K562 (cell line): ENCODE results near the gene TMEM176A. TPM values are rescaled to one million over a fixed set of nuclear protein-coding genes. Genes with fewer than 3 reads are reported as not detected.
A peak's percentile ranks its signal among the peaks of the same experiment; 100 is the strongest.

Experiments
- ATAC-seq: fragments of 200-7000 bp; cut with Tn5 transposase; 3 replicates; pipeline ENCODE4 v1.9.1; 2020; ENCODE audit warnings: moderate library complexity
- BruUV-seq: library from RNA; stranded (reverse); fragments of 400-500 nt; replicated peaks from 2 replicates; lab custom pipeline; 2021; lab: Mats Ljungman, UMichigan
- CTCF ChIA-PET: fragments of 300-600 bp; formaldehyde crosslinking; extraction: SDS; loops from one replicate; lab custom pipeline; 2021; ENCODE audit warnings: low intra/inter-chr PET ratio; lab: Yijun Ruan, JAX
- POLR2A ChIA-PET: fragments of 300-600, 350-650 bp; sonication (Branson Sonifier 250); formaldehyde crosslinking; extraction: SDS; loops from one replicate; lab custom pipeline; 2021; ENCODE audit warnings: antibody characterized with exemption, inconsistent platforms; lab: Yijun Ruan, JAX
- DNase-seq, 4 experiments: peaks; one replicate each; pipeline versions ENCODE4 v3.0.0 to v3.0.0-alpha.2; 2011 to 2018; ENCODE audit warnings: low spot score in 3 of 4, mixed read lengths in 3 of 4; ENCODE audit errors: extremely low read depth in 1 of 4
- FAIRE-seq: peaks from 2 replicates; lab custom pipeline; 2011; peaks lifted over from hg19 to GRCh38; lab: Jason Lieb, UNC
- H2AFZ ChIP-seq: 2 replicates; pipeline ENCODE4 v1.6.0; 2011; ENCODE audit warnings: low read depth, low read length, control low read depth, inconsistent platforms
- H3K27ac ChIP-seq: fragments of 200-600 bp; 3 replicates; pipeline ENCODE4 v1.8.0; 2011; ENCODE audit warnings: low read depth, mild to moderate bottlenecking, control low read depth, inconsistent platforms, low read length, moderate library complexity, mixed read lengths; ENCODE audit errors: extremely low read depth
- H3K27me3 ChIP-seq, 2 experiments: fragments of 300-600 bp in 1 of 2; 2 replicates in 1 of 2; 3 replicates in 1 of 2; pipeline versions ENCODE4 v1.6.0 to v1.8.0; 2011; ENCODE audit warnings: inconsistent platforms in 2 of 2, low read length in 2 of 2, mild to moderate bottlenecking in 1 of 2, mixed read lengths in 1 of 2, moderate library complexity in 1 of 2; ENCODE audit not compliant: control insufficient read depth in 2 of 2, insufficient read depth in 2 of 2
- H3K36me3 ChIP-seq: fragments of 300-600 bp; 3 replicates; pipeline ENCODE4 v1.8.0; 2011; ENCODE audit warnings: mild to moderate bottlenecking, low read length, inconsistent platforms; ENCODE audit not compliant: control insufficient read depth, insufficient read depth
- H3K4me1 ChIP-seq, 2 experiments: fragments of 200-600 bp in 1 of 2; replicated peaks in 1 of 2; 2 replicates in 1 of 2; 3 replicates in 1 of 2; pipeline versions ENCODE4 v1.5.1 to v1.8.0; 2011; ENCODE audit warnings: inconsistent platforms in 2 of 2, low read length in 2 of 2, mild to moderate bottlenecking in 1 of 2, mixed read lengths in 1 of 2, moderate library complexity in 1 of 2; ENCODE audit not compliant: control insufficient read depth in 2 of 2, insufficient read depth in 2 of 2
- H3K4me2 ChIP-seq: 2 replicates; pipeline ENCODE4 v1.6.1; 2011; ENCODE audit warnings: low read length, control low read depth, inconsistent platforms, mixed read lengths; ENCODE audit not compliant: insufficient read depth
- H3K4me3 ChIP-seq: fragments of 200-600 bp; sonication (generic), shearing (Covaris generic); 2 replicates; pipeline ENCODE4 v1.5.1; 2016; ENCODE audit warnings: control low read depth, inconsistent platforms
- H3K79me2 ChIP-seq: fragments of 200-600 bp; 3 replicates; pipeline ENCODE4 v1.8.0; 2011; ENCODE audit warnings: low read length, inconsistent platforms; ENCODE audit not compliant: control insufficient read depth, insufficient read depth
- H3K9ac ChIP-seq, 2 experiments: 2 replicates each; pipeline versions ENCODE4 v1.6.0 to v1.6.1; 2011; ENCODE audit warnings: low read depth in 2 of 2, low read length in 2 of 2, control low read depth in 1 of 2, inconsistent platforms in 1 of 2, mild to moderate bottlenecking in 1 of 2, mixed read lengths in 1 of 2; ENCODE audit not compliant: insufficient read depth in 1 of 2
- H3K9me1 ChIP-seq: one replicate; pipeline ENCODE4 v1.6.0; 2011; ENCODE audit warnings: inconsistent platforms, mild to moderate bottlenecking, low read length, moderate library complexity; ENCODE audit not compliant: control insufficient read depth, insufficient read depth
- H3K9me3 ChIP-seq: replicated peaks from 2 replicates; pipeline ENCODE4 v1.5.1; 2011; ENCODE audit warnings: low read depth, low read length, inconsistent platforms; ENCODE audit not compliant: control insufficient read depth, insufficient read depth
- H4K20me1 ChIP-seq: replicated peaks from 2 replicates; pipeline ENCODE4 v1.6.1; 2011; ENCODE audit warnings: low read length, inconsistent platforms, mixed read lengths; ENCODE audit not compliant: control insufficient read depth, insufficient read depth
- CEBPG ChIP-seq, 3 experiments: fragments of 200-800 bp in 1 of 3; sonication (Bioruptor generic) in 1 of 3; sonication (generic) in 1 of 3; formaldehyde crosslinking in 1 of 3; IDR thresholded peaks in 2 of 3; conservative IDR thresholded peaks in 1 of 3; 2 replicates each; pipeline versions ENCODE4 v1.6.1 to v1.8.0; 2016 to 2022; ENCODE audit warnings: missing compliant biosample characterization in 2 of 3, missing genetic modification characterization in 2 of 3, mild to moderate bottlenecking in 1 of 3, missing genetic modification reagents in 1 of 3
- RCOR1 ChIP-seq, 2 experiments: IDR thresholded peaks; 2 replicates each; pipeline ENCODE4 v1.6.1; 2012; ENCODE audit warnings: low read depth in 2 of 2, low read length in 2 of 2, borderline replicate concordance in 1 of 2, improper control_type of control experiment in 1 of 2
- ZNF146 ChIP-seq: IDR thresholded peaks from one replicate; pipeline ENCODE4 v1.6.1; 2018; ENCODE audit warnings: missing compliant biosample characterization; ENCODE audit not compliant: unreplicated experiment
- ZNF253 ChIP-seq: fragments of 250-450 bp; sonication (Bioruptor Pico); conservative IDR thresholded peaks from 2 replicates; pipeline ENCODE4 v1.6.1; 2021; ENCODE audit warnings: mild to moderate bottlenecking
- WGBS: fragments of 100-300 bp; shearing (Covaris generic); methylation state at CpG from one replicate; pipeline ENCODE4 v1.1.6; 2016; ENCODE audit warnings: low coverage, mixed read lengths; ENCODE audit not compliant: insufficient coverage; ENCODE audit errors: missing lambda C conversion rate; 5-methylcytosine and 5-hydroxymethylcytosine counted together
- in situ Hi-C: fragments of 300-500 bp; cut with MboI; formaldehyde crosslinking; loops from 4 replicates; pipeline ENCODE4 v1.15.0; 2018; ENCODE audit warnings: inconsistent platforms, mixed read lengths
- intact Hi-C: fragments of 100-400 bp; cut with micrococcal nuclease; formaldehyde crosslinking; loops from 2 replicates; pipeline ENCODE4 v1.14.2; 2022
- polyA plus RNA-seq, 8 experiments: library from polyadenylated mRNA; depleted of rRNA in 4 of 8; stranded (reverse) in 5 of 8; unstranded in 3 of 8; fragments of >200 nt; fragmentation: Nextera tagmentation in 2 of 8; fragmentation: Illumina TruSeq in 1 of 8; extraction: Ambion mirVana in 2 of 8; extraction: Trizol in 1 of 8; gene quantifications; 2 replicates each; pipeline versions ENCODE4 v1.2.1 to v1.2.3, GENCODE V29; 2011 to 2014; ENCODE audit warnings: inconsistent platforms in 1 of 8, missing spikeins in 1 of 8
- total RNA-seq, 7 experiments: library from RNA; depleted of rRNA in 6 of 7; stranded (reverse); fragments of >200 nt in 6 of 7; fragmentation: Illumina TruSeq in 2 of 7; extraction: Trizol in 2 of 7; gene quantifications; 2 replicates each; pipeline versions ENCODE4 v1.2.1 to v1.2.3, GENCODE V29; 2011 to 2021; ENCODE audit warnings: low replicate concordance in 1 of 7
- TF ChIP-seq, protein P1 (sequence below), 3 experiments: IDR thresholded peaks in 2 of 3; conservative IDR thresholded peaks in 1 of 3; 2 replicates each; pipeline ENCODE4 v1.5.1; 2011 to 2012; ENCODE audit warnings: low read length in 3 of 3, mild to moderate bottlenecking in 3 of 3, control low read depth in 2 of 3, improper control_type of control experiment in 1 of 3, inconsistent platforms in 1 of 3, low read depth in 1 of 3, mixed read lengths in 1 of 3, moderate library complexity in 1 of 3; ENCODE audit not compliant: insufficient read depth in 2 of 3

TMEM176A gene
- total and polyA plus RNA-seq, 9 of the 15 experiments (the other 6 are each of a cell fraction or from before 2014, with no cell fraction given) = 0.31 TPM; not detected in 8

DNA sequence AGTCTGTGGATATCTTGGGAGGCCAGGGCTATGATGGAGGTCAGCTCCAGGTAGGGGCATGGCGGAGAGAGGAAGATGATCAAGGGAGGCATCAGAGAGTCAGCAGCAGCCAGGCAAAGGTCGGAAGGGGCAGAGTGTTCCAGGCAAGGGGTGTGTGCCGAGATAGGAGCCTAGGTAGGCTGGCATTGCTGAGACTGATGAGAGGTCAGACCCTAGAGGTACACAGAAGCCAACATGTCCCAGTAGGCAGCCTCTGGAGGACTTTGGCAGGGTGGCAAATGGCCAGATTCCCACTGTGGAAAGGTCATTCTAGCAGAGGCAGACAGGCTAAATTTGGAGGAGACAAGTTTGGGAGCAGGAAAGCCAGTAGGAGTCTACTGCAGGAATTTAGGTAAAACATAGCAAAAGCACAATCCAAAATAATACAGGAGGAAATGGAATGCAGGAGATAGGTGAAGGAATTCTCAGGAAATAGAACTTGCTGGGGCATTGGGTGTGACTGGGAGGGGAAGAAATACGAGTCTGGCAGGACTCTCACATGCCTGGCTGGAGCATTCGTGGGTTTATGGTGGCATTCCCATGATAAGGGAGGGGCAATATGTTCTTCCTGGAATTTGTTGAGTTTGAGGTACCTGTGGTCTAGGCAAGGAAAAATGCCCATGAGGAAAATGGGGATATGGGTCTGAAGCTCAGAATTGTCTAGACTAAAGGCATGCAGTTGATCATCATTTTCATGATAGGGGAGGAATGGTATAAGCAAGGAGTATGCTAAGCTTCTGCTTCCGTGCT lies 25.7 kb downstream of the TMEM176A start (continued):
- TF ChIP-seq CEBPG (CRISPR knock-in tag; IDR thresholded peaks at IDR 0.05) (no peak), CEBPG (tag; conservative IDR thresholded peaks at IDR 0.05 in 1 of 2, IDR thresholded peaks at IDR 0.05 in 1 of 2) (no peak), RCOR1 (IDR thresholded peaks at IDR 0.05; ENCODE audit: borderline replicate concordance in 1 of 2, low read depth in 2 of 2, low read length in 2 of 2) (no peak)
- TF ChIP-seq, all 486 proteins: peak for 0

GRCh38 chr7:150828384-150828783 lies 27.8 kb downstream of the TMEM176A start:
- intact Hi-C loops (no loop called here), in situ Hi-C loops (no loop called here)
- Histone ChIP-seq H3K9me1 (no peaks in the 10 kb centered on the region), H3K4me3 (no peak overlapping the region), H3K36me3 (no peaks in the 10 kb centered on the region), H3K27ac (no peak overlapping the region), H3K4me1 (peaks cover 5 to 10% of the 10 kb centered on the region in 2 experiments; a peak in 3 of 5 replicates), H3K27me3 (peaks cover 3 to 27% of the 10 kb centered on the region in 2 experiments; a peak in 4 of 5 replicates), H3K79me2 (no peaks in the 10 kb centered on the region), H4K20me1 (no peaks in the 10 kb centered on the region), H3K9ac (no peak overlapping the region), H3K4me2 (no peak overlapping the region), H2AFZ (no peak overlapping the region), H3K9me3 (peaks cover 3% of the 10 kb centered on the region; the same call in 1 of the 2 replicates)
- ChIA-PET CTCF (no interaction called here), POLR2A (interaction anchor here (0.8 kb wide), 1 partner anchor 19 kb away, joined by 3 read pairs; no protein-coding TSS in a partner anchor)
- no peak for DNase-seq
- BruUV-seq = no TSS peak
- peak; percentile 54 for TF ChIP-seq ZNF146 (CRISPR knock-in tag)
- TF ChIP-seq, protein P1, sequence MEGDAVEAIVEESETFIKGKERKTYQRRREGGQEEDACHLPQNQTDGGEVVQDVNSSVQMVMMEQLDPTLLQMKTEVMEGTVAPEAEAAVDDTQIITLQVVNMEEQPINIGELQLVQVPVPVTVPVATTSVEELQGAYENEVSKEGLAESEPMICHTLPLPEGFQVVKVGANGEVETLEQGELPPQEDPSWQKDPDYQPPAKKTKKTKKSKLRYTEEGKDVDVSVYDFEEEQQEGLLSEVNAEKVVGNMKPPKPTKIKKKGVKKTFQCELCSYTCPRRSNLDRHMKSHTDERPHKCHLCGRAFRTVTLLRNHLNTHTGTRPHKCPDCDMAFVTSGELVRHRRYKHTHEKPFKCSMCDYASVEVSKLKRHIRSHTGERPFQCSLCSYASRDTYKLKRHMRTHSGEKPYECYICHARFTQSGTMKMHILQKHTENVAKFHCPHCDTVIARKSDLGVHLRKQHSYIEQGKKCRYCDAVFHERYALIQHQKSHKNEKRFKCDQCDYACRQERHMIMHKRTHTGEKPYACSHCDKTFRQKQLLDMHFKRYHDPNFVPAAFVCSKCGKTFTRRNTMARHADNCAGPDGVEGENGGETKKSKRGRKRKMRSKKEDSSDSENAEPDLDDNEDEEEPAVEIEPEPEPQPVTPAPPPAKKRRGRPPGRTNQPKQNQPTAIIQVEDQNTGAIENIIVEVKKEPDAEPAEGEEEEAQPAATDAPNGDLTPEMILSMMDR (IDR thresholded peaks at IDR 0.05 in 2 of 3, conservative IDR thresholded peaks at IDR 0.05 in 1 of 3; ENCODE audit: insufficient read depth in 2 of 3, low read depth in 1 of 3, low read length in 3 of 3) = peak in 2 of 3 experiments; percentile 35 to 41; a peak in 3 of 6 replicates
- TF ChIP-seq ZNF253 (CRISPR knock-in tag) = no peak
- ATAC-seq = no peak
- WGBS = 2% methylated on average over 2 of the region's 2 CpGs
- FAIRE-seq = no peak
